Measurements from ENCODE around the gene SPC24. TPM values are rescaled to one million over a fixed set of nuclear protein-coding genes. Genes with fewer than 3 reads are reported as not detected.
"Not testable (repeated sequence)": the region's sequence is repeated elsewhere in the genome, so short reads cannot be mapped to it uniquely, and the experiment has no call there.

Gene SPC24
- total RNA-seq, 1 donor, result 39.7 TPM

- DNase-seq (ENCODE audit: low read depth), result no peak
- H3K4me3 ChIP-seq (ENCODE audit: low read depth, low read length), result no peak overlapping the region
- no peak for TF ChIP-seq CTCF (IDR thresholded peaks at IDR 0.05; ENCODE audit: insufficient read depth, low read depth, low read length)
Observed at GRCh38 chr19:11180346-11180745, 24.8 kb upstream of the SPC24 start.

- no peak overlapping the region for H3K4me3 ChIP-seq (ENCODE audit: low read depth, low read length)
- no peak for TF ChIP-seq CTCF (IDR thresholded peaks at IDR 0.05; ENCODE audit: insufficient read depth, low read depth, low read length)
- peak; percentile 59 for DNase-seq (ENCODE audit: low read depth)
Observed at GRCh38 chr19:11179716-11180297, 24.2 kb upstream of the SPC24 start.

GRCh38 chr19:11179145-11179465 lies 23.5 kb upstream of the SPC24 start:
- not testable (repeated sequence) for DNase-seq (ENCODE audit: low read depth)

GRCh38 chr19:11177592-11177991 lies 22.0 kb upstream of the SPC24 start:
- no peak for TF ChIP-seq CTCF (IDR thresholded peaks at IDR 0.05; ENCODE audit: insufficient read depth, low read depth, low read length)
- no peak for DNase-seq (ENCODE audit: low read depth)
- H3K4me3 ChIP-seq (ENCODE audit: low read depth, low read length), result no peak overlapping the region

More at GRCh38 chr19:11179145-11179465, 23.5 kb upstream of the SPC24 start:
- H3K4me3 ChIP-seq (ENCODE audit: low read depth, low read length), result not testable (repeated sequence)

GRCh38 chr19:11176466-11177193 lies 21.0 kb upstream of the SPC24 start:
- no peak overlapping the region for H3K4me3 ChIP-seq (ENCODE audit: low read depth, low read length)
- no peak for DNase-seq (ENCODE audit: low read depth)
- no peak for TF ChIP-seq CTCF (IDR thresholded peaks at IDR 0.05; ENCODE audit: insufficient read depth, low read depth, low read length)

GRCh38 chr19:11175920-11176319 lies 20.3 kb upstream of the SPC24 start:
- no peak for DNase-seq (ENCODE audit: low read depth)
- H3K4me3 ChIP-seq (ENCODE audit: low read depth, low read length), result no peak overlapping the region
- no peak for TF ChIP-seq CTCF (IDR thresholded peaks at IDR 0.05; ENCODE audit: insufficient read depth, low read depth, low read length)

- no peak for TF ChIP-seq CTCF (IDR thresholded peaks at IDR 0.05; ENCODE audit: insufficient read depth, low read depth, low read length)
- DNase-seq (ENCODE audit: low read depth), result no peak
- H3K4me3 ChIP-seq (ENCODE audit: low read depth, low read length), result no peak overlapping the region
Observed at GRCh38 chr19:11174336-11174735, 18.8 kb upstream of the SPC24 start.
